GM23248 (cell line): Measurements from ENCODE around the gene WIPF2.

ENCODE experiments used
- EZH2 ChIP-seq: fragments of 200-600 bp; sonication (generic); IDR thresholded peaks from 2 replicates; pipeline ENCODE4 v1.6.1; 2018; ENCODE audit warnings: antibody characterized with exemption, mild to moderate bottlenecking; ENCODE audit not compliant: insufficient read depth, poor library complexity, severe bottlenecking
- EZH2phosphoT487 ChIP-seq: fragments of 200-600 bp; sonication (generic); IDR thresholded peaks from 2 replicates; pipeline ENCODE4 v1.6.1; 2018; ENCODE audit warnings: antibody characterized with exemption, moderate library complexity, mild to moderate bottlenecking, low read depth; ENCODE audit not compliant: insufficient read depth

DNA sequence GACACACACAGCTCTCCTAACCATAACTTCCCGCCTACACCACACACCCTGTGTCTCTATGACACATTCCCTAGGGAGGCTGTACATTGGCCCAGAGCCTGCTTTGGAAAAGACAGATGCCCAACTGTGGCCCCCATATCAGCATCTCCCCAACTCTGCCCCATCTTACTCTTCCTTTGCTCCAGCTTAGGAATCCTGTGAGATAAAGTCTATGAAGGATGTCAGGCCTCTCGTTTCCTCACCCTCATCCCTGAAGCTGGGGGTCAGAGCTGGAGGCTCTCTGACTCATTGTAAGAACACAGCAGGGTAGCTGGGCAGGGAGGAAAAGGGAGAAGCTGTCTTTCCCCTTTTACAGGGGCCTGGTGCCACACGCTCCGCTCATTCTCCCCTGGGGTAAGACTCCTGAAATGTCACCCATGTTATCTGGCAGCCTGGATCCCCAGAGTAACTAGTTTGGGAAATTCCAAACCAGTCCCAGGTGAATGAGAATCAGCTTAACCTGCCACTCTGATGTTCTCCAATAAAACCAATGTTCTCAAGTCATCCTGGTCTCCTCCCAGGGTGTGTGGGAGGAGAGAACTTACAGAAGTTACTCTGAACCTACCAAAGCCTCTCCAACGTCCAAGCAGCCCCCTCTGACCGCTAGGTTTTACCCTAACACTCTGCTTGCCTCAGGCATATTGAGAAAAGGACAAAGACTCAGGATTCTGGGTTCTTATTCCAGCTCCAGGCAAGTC lies 39.0 kb upstream of the WIPF2 start:
- no peak for TF ChIP-seq EZH2
- no peak for TF ChIP-seq EZH2phosphoT487
